ENCODE results near the gene TIMM13. TPM values are rescaled to one million over a fixed set of nuclear protein-coding genes. Genes with fewer than 3 reads are reported as not detected.

The TIMM13 gene
- total and polyA plus RNA-seq, 2 donors (not counting 3 experiments of a cell fraction or from before 2014, with no cell fraction given) = 154 to 160 TPM

- FAIRE-seq (no peak), DNase-seq (ENCODE audit: low read depth, low spot score) (no peak)
- Histone ChIP-seq H3K4me3 (replicated peaks in 1 of 3; ENCODE audit: insufficient read depth in 1 of 3, low read depth in 1 of 3, low read length in 3 of 3) (no peak overlapping the region), H3K4me1 (ENCODE audit: control insufficient read depth, extremely low read depth, insufficient read depth, low read length) (peaks cover 2% of the 10 kb centered on the region), H4K20me1 (replicated peaks; ENCODE audit: control insufficient read depth, extremely low read depth, insufficient read depth, low read length) (no peaks in the 10 kb centered on the region), H3K36me3 (ENCODE audit: control insufficient read depth in 2 of 2, extremely low read depth in 1 of 2, insufficient read depth in 2 of 2, low read length in 2 of 2) (peaks cover 0 to under 1% of the 10 kb centered on the region in 2 experiments), H3K4me2 (ENCODE audit: insufficient read depth, low read length) (no peak overlapping the region), H3K9me3 (replicated peaks; ENCODE audit: control insufficient read depth, insufficient read depth, low read length) (no peaks in the 10 kb centered on the region), H2AFZ (ENCODE audit: low read depth, low read length) (no peak overlapping the region), H3K9me1 (replicated peaks; ENCODE audit: control insufficient read depth, extremely low read depth, insufficient read depth, low read length) (no peaks in the 10 kb centered on the region), H3K79me2 (ENCODE audit: control insufficient read depth, insufficient read depth, low read length) (no peaks in the 10 kb centered on the region), H3K27me3 (ENCODE audit: control insufficient read depth in 2 of 2, insufficient read depth in 2 of 2, low read length in 2 of 2) (no peaks in the 10 kb centered on the region), H3K9ac (replicated peaks; ENCODE audit: extremely low read depth, insufficient read depth, low read length) (no peak overlapping the region), H3K27ac (ENCODE audit: insufficient read depth, low read depth, low read length) (no peak overlapping the region)
- ChIA-PET POLR2A (no interaction called here), CTCF (interaction anchor here (0.7 kb wide), 1 partner anchor 9 kb away, joined by 3 read pairs; no protein-coding TSS in a partner anchor)
- TF ChIP-seq FOS (IDR thresholded peaks at IDR 0.05; ENCODE audit: borderline replicate concordance, insufficient read depth, low read length) (no peak), EZH2 (IDR thresholded peaks at IDR 0.05; ENCODE audit: borderline replicate concordance, low read depth, low read length, severe bottlenecking) (no peak), POLR2AphosphoS5 (IDR thresholded peaks at IDR 0.05; ENCODE audit: insufficient read depth, low read depth, low read length) (no peak), MYC (IDR thresholded peaks at IDR 0.05; ENCODE audit: low read depth, low read length) (no peak), CTCF (IDR thresholded peaks at IDR 0.05; ENCODE audit: extremely low read depth in 1 of 2, insufficient read depth in 1 of 2, low read depth in 1 of 2, low read length in 2 of 2) (no peak), JUN (IDR thresholded peaks at IDR 0.05; ENCODE audit: borderline replicate concordance, insufficient read depth, insufficient read length, low read depth) (no peak), POLR2A (IDR thresholded peaks at IDR 0.05; ENCODE audit: low read depth, low read length) (no peak), GATA2 (IDR thresholded peaks at IDR 0.05; ENCODE audit: insufficient read depth, insufficient read length, low read depth, low read length) (no peak), MAX (IDR thresholded peaks at IDR 0.05; ENCODE audit: insufficient read depth, insufficient read length) (no peak)
- BruUV-seq (replicated peaks) = no TSS peak
- intact Hi-C loops (cut with micrococcal nuclease) (no loop called here), dilution Hi-C loops (cut with MboI; ENCODE audit: extremely low pct_ligation_motif_present, low sequenced_read_pairs) (no loop called here)
Observed at GRCh38 chr19:2411709-2412108, 15.7 kb downstream of the TIMM13 start.

All from endothelial cell of umbilical vein (primary cell).